Activated T-helper 17 cell treated with anti-CD3 and anti-CD28 coated beads, Interleukin-2, amount 50 U/mL, for 72 hours (primary cell): ENCODE results near the gene COP1. TPM values are rescaled to one million over a fixed set of nuclear protein-coding genes. Genes with fewer than 3 reads are reported as not detected.
A peak's percentile ranks its signal among the peaks of the same experiment; 100 is the strongest.
"Not testable (repeated sequence)": the region's sequence is repeated elsewhere in the genome, so short reads cannot be mapped to it uniquely, and the experiment has no call there.

Source experiments
- ATAC-seq: fragments of 150-1000 bp; cut with Tn5 transposase; replicated peaks from 2 replicates; pipeline ENCODE4 v1.10.0; 2021; ENCODE audit warnings: mild to moderate bottlenecking, moderate library complexity
- H3K27ac Mint-ChIP-seq: one replicate; pipeline ENCODE4 v1.8.0; 2022; ENCODE audit warnings: mixed read lengths
- H3K27me3 Mint-ChIP-seq: one replicate; pipeline ENCODE4 v1.8.0; 2022; ENCODE audit warnings: mixed read lengths
- H3K36me3 Mint-ChIP-seq: one replicate; pipeline ENCODE4 v1.8.0; 2022; ENCODE audit warnings: low read depth, mild to moderate bottlenecking, mixed read lengths
- H3K4me1 Mint-ChIP-seq: one replicate; pipeline ENCODE4 v1.8.0; 2022; ENCODE audit warnings: mixed read lengths
- H3K4me3 Mint-ChIP-seq: one replicate; pipeline ENCODE4 v1.8.0; 2022; ENCODE audit warnings: mild to moderate bottlenecking, mixed read lengths
- H3K9me3 Mint-ChIP-seq: one replicate; pipeline ENCODE4 v1.8.0; 2022; ENCODE audit warnings: mixed read lengths
- total RNA-seq, 2 donors: library from RNA; stranded (reverse); gene quantifications; one replicate each; pipeline ENCODE4 v1.2.3, GENCODE V29; 2022

COP1 gene
- total RNA-seq = 10 to 100 TPM; 42.0 to 43.8 TPM

- Mint-ChIP-seq H3K4me1 (peaks cover 16% of the 10 kb centered on the region), H3K9me3 (no peaks in the 10 kb centered on the region), H3K4me3 (peak within 1 kb of the TSS; percentile 76), H3K27ac (peak within 1 kb of the TSS; percentile 98), H3K27me3 (no peaks in the 10 kb centered on the region), H3K36me3 (peaks cover 29% of the 10 kb centered on the region)
- peak; percentile 82 for ATAC-seq
Measured at GRCh38 chr1:176206961-176207902, at the start of gene COP1. Gene COP1, minus strand, starts transcription at chr1:176207286. Its CDS starts 308 bp downstream, at chr1:176206978.

- no peak overlapping the region for H3K27ac Mint-ChIP-seq
- no peaks in the 10 kb centered on the region for H3K9me3 Mint-ChIP-seq
- H3K36me3 Mint-ChIP-seq = no peaks in the 10 kb centered on the region
- H3K27me3 Mint-ChIP-seq = no peaks in the 10 kb centered on the region
- no peak overlapping the region for H3K4me3 Mint-ChIP-seq
- ATAC-seq = no peak
- no peaks in the 10 kb centered on the region for H3K4me1 Mint-ChIP-seq
Measured at GRCh38 chr1:176252191-176252590, 45.1 kb upstream of the COP1 start.

GRCh38 chr1:176244851-176245250 lies 37.8 kb upstream of the COP1 start:
- no peak for ATAC-seq
- no peak overlapping the region for H3K4me3 Mint-ChIP-seq

GRCh38 chr1:176243746-176244145 lies 36.7 kb upstream of the COP1 start:
- H3K36me3 Mint-ChIP-seq = no peaks in the 10 kb centered on the region
- no peak overlapping the region for H3K27ac Mint-ChIP-seq
- no peak overlapping the region for H3K4me3 Mint-ChIP-seq
- ATAC-seq = no peak
- peaks cover 9% of the 10 kb centered on the region for H3K27me3 Mint-ChIP-seq
- H3K9me3 Mint-ChIP-seq = no peaks in the 10 kb centered on the region
- no peaks in the 10 kb centered on the region for H3K4me1 Mint-ChIP-seq

More at GRCh38 chr1:176244851-176245250, 37.8 kb upstream of the COP1 start:
- Mint-ChIP-seq H3K9me3 (no peaks in the 10 kb centered on the region), H3K27me3 (peaks cover 9% of the 10 kb centered on the region), H3K36me3 (no peaks in the 10 kb centered on the region), H3K4me1 (no peaks in the 10 kb centered on the region), H3K27ac (no peak overlapping the region)

- peaks cover 9% of the 10 kb centered on the region for H3K27me3 Mint-ChIP-seq
- H3K9me3 Mint-ChIP-seq = no peaks in the 10 kb centered on the region
- no peaks in the 10 kb centered on the region for H3K4me1 Mint-ChIP-seq
- H3K27ac Mint-ChIP-seq = peak overlapping the region; percentile 5
- no peak overlapping the region for H3K4me3 Mint-ChIP-seq
- ATAC-seq = peak; percentile 92
- no peaks in the 10 kb centered on the region for H3K36me3 Mint-ChIP-seq
Measured at GRCh38 chr1:176241385-176242015, 34.4 kb upstream of the COP1 start.

GRCh38 chr1:176233657-176234056 lies 26.6 kb upstream of the COP1 start:
- not testable (repeated sequence) for H3K4me1 Mint-ChIP-seq, H3K9me3 Mint-ChIP-seq, H3K27me3 Mint-ChIP-seq, ATAC-seq, H3K36me3 Mint-ChIP-seq, H3K27ac Mint-ChIP-seq, H3K4me3 Mint-ChIP-seq

- Mint-ChIP-seq H3K27ac (no peak overlapping the region), H3K9me3 (no peaks in the 10 kb centered on the region), H3K27me3 (no peaks in the 10 kb centered on the region), H3K36me3 (no peaks in the 10 kb centered on the region), H3K4me1 (no peaks in the 10 kb centered on the region), H3K4me3 (no peak overlapping the region)
- ATAC-seq = no peak
Measured at GRCh38 chr1:176227579-176227978, 20.5 kb upstream of the COP1 start.

- Mint-ChIP-seq H3K27me3 (no peaks in the 10 kb centered on the region), H3K4me3 (no peak overlapping the region), H3K36me3 (no peaks in the 10 kb centered on the region), H3K4me1 (no peaks in the 10 kb centered on the region), H3K27ac (no peak overlapping the region), H3K9me3 (no peaks in the 10 kb centered on the region)
- no peak for ATAC-seq
Measured at GRCh38 chr1:176225911-176226310, 18.8 kb upstream of the COP1 start.

GRCh38 chr1:176225479-176225875 lies 18.4 kb upstream of the COP1 start:
- no peaks in the 10 kb centered on the region for H3K4me1 Mint-ChIP-seq
- H3K36me3 Mint-ChIP-seq = no peaks in the 10 kb centered on the region
- H3K9me3 Mint-ChIP-seq = no peaks in the 10 kb centered on the region
- H3K27ac Mint-ChIP-seq = no peak overlapping the region
- H3K27me3 Mint-ChIP-seq = no peaks in the 10 kb centered on the region
- no peak overlapping the region for H3K4me3 Mint-ChIP-seq
- ATAC-seq = no peak

GRCh38 chr1:176222196-176222595 lies 15.1 kb upstream of the COP1 start:
- H3K4me1 Mint-ChIP-seq = no peaks in the 10 kb centered on the region
- H3K27me3 Mint-ChIP-seq = peaks cover 5% of the 10 kb centered on the region
- no peak for ATAC-seq
- H3K4me3 Mint-ChIP-seq = no peak overlapping the region
- peaks cover 4% of the 10 kb centered on the region for H3K9me3 Mint-ChIP-seq
- no peaks in the 10 kb centered on the region for H3K36me3 Mint-ChIP-seq
- H3K27ac Mint-ChIP-seq = no peak overlapping the region

- no peak for ATAC-seq
- Mint-ChIP-seq H3K4me1 (no peaks in the 10 kb centered on the region), H3K27ac (no peak overlapping the region), H3K9me3 (peaks cover 4% of the 10 kb centered on the region), H3K27me3 (peaks cover 8% of the 10 kb centered on the region), H3K4me3 (no peak overlapping the region), H3K36me3 (no peaks in the 10 kb centered on the region)
Measured at GRCh38 chr1:176220100-176220689, 13.1 kb upstream of the COP1 start.

- Mint-ChIP-seq H3K9me3 (peaks cover 4% of the 10 kb centered on the region), H3K36me3 (no peaks in the 10 kb centered on the region), H3K4me3 (no peak overlapping the region), H3K4me1 (no peaks in the 10 kb centered on the region), H3K27ac (no peak overlapping the region), H3K27me3 (peaks cover 8% of the 10 kb centered on the region)
- no peak for ATAC-seq
Measured at GRCh38 chr1:176217461-176218099, 10.5 kb upstream of the COP1 start.

- Mint-ChIP-seq H3K27me3 (peaks cover 8% of the 10 kb centered on the region), H3K36me3 (no peaks in the 10 kb centered on the region), H3K4me3 (no peak overlapping the region), H3K27ac (no peak overlapping the region), H3K9me3 (peaks cover 4% of the 10 kb centered on the region), H3K4me1 (no peaks in the 10 kb centered on the region)
- ATAC-seq = no peak
Measured at GRCh38 chr1:176216031-176216430, 8.9 kb upstream of the COP1 start.

- H3K27ac Mint-ChIP-seq = no peak overlapping the region
- H3K9me3 Mint-ChIP-seq = no peaks in the 10 kb centered on the region
- H3K36me3 Mint-ChIP-seq = peaks cover 7% of the 10 kb centered on the region
- no peak overlapping the region for H3K4me3 Mint-ChIP-seq
- ATAC-seq = no peak
- H3K27me3 Mint-ChIP-seq = peaks cover 3% of the 10 kb centered on the region
- H3K4me1 Mint-ChIP-seq = no peaks in the 10 kb centered on the region
Measured at GRCh38 chr1:176211396-176212165, 4.5 kb upstream of the COP1 start.
